K562 (cell line): ENCODE results near the gene AKAP13.

Source experiments
- SIX5 ChIP-seq, 2 experiments: IDR thresholded peaks; 2 replicates each; pipeline ENCODE4 v1.6.1; 2011; ENCODE audit warnings: low read length in 2 of 2, borderline replicate concordance in 1 of 2, low read depth in 1 of 2, mild to moderate bottlenecking in 1 of 2, moderate library complexity in 1 of 2; ENCODE audit not compliant: insufficient read depth in 1 of 2
- ZNF3 ChIP-seq: fragments of 250-450 bp; sonication (Bioruptor Pico); IDR thresholded peaks from 2 replicates; pipeline ENCODE4 v1.5.0; 2021; ENCODE audit warnings: mild to moderate bottlenecking, moderate library complexity
- TF ChIP-seq, protein P1 (sequence below), 3 experiments: IDR thresholded peaks in 2 of 3; conservative IDR thresholded peaks in 1 of 3; 2 replicates each; pipeline ENCODE4 v1.5.1; 2011 to 2012; ENCODE audit warnings: low read length in 3 of 3, mild to moderate bottlenecking in 3 of 3, control low read depth in 2 of 3, improper control_type of control experiment in 1 of 3, inconsistent platforms in 1 of 3, low read depth in 1 of 3, mixed read lengths in 1 of 3, moderate library complexity in 1 of 3; ENCODE audit not compliant: insufficient read depth in 2 of 3

- TF ChIP-seq SIX5 (IDR thresholded peaks at IDR 0.05; ENCODE audit: borderline replicate concordance in 1 of 2, insufficient read depth in 1 of 2, low read depth in 1 of 2, low read length in 2 of 2) (no peak), ZNF3 (CRISPR knock-in tag) (no peak)
- TF ChIP-seq, protein P1, sequence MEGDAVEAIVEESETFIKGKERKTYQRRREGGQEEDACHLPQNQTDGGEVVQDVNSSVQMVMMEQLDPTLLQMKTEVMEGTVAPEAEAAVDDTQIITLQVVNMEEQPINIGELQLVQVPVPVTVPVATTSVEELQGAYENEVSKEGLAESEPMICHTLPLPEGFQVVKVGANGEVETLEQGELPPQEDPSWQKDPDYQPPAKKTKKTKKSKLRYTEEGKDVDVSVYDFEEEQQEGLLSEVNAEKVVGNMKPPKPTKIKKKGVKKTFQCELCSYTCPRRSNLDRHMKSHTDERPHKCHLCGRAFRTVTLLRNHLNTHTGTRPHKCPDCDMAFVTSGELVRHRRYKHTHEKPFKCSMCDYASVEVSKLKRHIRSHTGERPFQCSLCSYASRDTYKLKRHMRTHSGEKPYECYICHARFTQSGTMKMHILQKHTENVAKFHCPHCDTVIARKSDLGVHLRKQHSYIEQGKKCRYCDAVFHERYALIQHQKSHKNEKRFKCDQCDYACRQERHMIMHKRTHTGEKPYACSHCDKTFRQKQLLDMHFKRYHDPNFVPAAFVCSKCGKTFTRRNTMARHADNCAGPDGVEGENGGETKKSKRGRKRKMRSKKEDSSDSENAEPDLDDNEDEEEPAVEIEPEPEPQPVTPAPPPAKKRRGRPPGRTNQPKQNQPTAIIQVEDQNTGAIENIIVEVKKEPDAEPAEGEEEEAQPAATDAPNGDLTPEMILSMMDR (IDR thresholded peaks at IDR 0.05 in 2 of 3, conservative IDR thresholded peaks at IDR 0.05 in 1 of 3; ENCODE audit: insufficient read depth in 2 of 3, low read depth in 1 of 3, low read length in 3 of 3), result no peak
These were observed 346.7 kb downstream of the AKAP13 start for GRCh38 chr15:85727068-85727467.
